HUES64 (cell line): Measurements from ENCODE around the gene OSTC.

ENCODE experiments used
- H3K27ac ChIP-seq: 2 replicates; pipeline ENCODE4 v1.7.0; 2013; ENCODE audit warnings: low read depth, low read length, inconsistent platforms
- H3K27me3 ChIP-seq: 2 replicates; pipeline ENCODE4 v1.6.1; 2013; ENCODE audit warnings: mild to moderate bottlenecking, low read length; ENCODE audit not compliant: insufficient read depth
- H3K36me3 ChIP-seq: 2 replicates; pipeline ENCODE4 v1.6.1; 2013; ENCODE audit warnings: mild to moderate bottlenecking, low read length; ENCODE audit not compliant: insufficient read depth
- H3K4me1 ChIP-seq: 2 replicates; pipeline ENCODE4 v1.6.1; 2013; ENCODE audit warnings: mild to moderate bottlenecking, low read length, moderate library complexity; ENCODE audit not compliant: insufficient read depth
- H3K4me3 ChIP-seq: 2 replicates; pipeline ENCODE4 v1.5.1; 2013; ENCODE audit warnings: mild to moderate bottlenecking, low read length, moderate library complexity
- H3K9ac ChIP-seq: 2 replicates; pipeline ENCODE4 v1.6.1; 2013; ENCODE audit warnings: mild to moderate bottlenecking, low read depth, low read length
- H3K9me3 ChIP-seq: 2 replicates; pipeline ENCODE4 v1.6.1; 2013; ENCODE audit warnings: low read depth, low read length; ENCODE audit not compliant: insufficient read depth
- WGBS: fragments of 150-250, 120-280 bp; methylation state at CpG from one replicate; pipeline ENCODE4 v1.1.7; 2013; ENCODE audit warnings: missing lambda C conversion rate; 5-methylcytosine and 5-hydroxymethylcytosine counted together

The OSTC gene

GRCh38 chr4:108717386-108717785 is 67.0 kb downstream of the OSTC start:
- no peak overlapping the region for H3K9ac ChIP-seq
- H3K9me3 ChIP-seq: no peaks in the 10 kb centered on the region
- H3K4me1 ChIP-seq: peaks cover 10% of the 10 kb centered on the region
- no peak overlapping the region for H3K27ac ChIP-seq
- no peaks in the 10 kb centered on the region for H3K36me3 ChIP-seq
- no peak overlapping the region for H3K4me3 ChIP-seq
- H3K27me3 ChIP-seq: no peaks in the 10 kb centered on the region
- 83% methylated on average over 2 of the region's 2 CpGs for WGBS
